ENCODE measurements around the gene LOXL3. TPM values are rescaled to one million over a fixed set of nuclear protein-coding genes. Genes with fewer than 3 reads are reported as not detected.

LOXL3 gene
- total RNA-seq, 1 donor from 2014 or later = 24.2 TPM

- Histone ChIP-seq H3K27ac (no peak overlapping the region), H3K36me3 (no peaks in the 10 kb centered on the region), H3K4me3 (no peak overlapping the region), H4K20me1 (ENCODE audit: low read depth) (peaks cover 13% of the 10 kb centered on the region), H3K9me3 (ENCODE audit: low read depth) (no peaks in the 10 kb centered on the region), H3F3A (ENCODE audit: low read depth) (peaks cover 6% of the 10 kb centered on the region), H2AFZ (replicated peaks) (no peak overlapping the region), H3K9ac (no peak overlapping the region), H3K27me3 (peaks cover 49% of the 10 kb centered on the region), H3K4me1 (peaks cover 4% of the 10 kb centered on the region), H3K79me2 (ENCODE audit: low read depth) (no peaks in the 10 kb centered on the region), H3K4me2 (no peak overlapping the region)
- DNase-seq (ENCODE audit: low spot score) = no peak
- no peaks in the 10 kb centered on the region for H3K9me3 Mint-ChIP-seq
- H3K36me3 Mint-ChIP-seq = no peaks in the 10 kb centered on the region
- no peak overlapping the region for H3K27ac Mint-ChIP-seq
- no peak overlapping the region for H3K4me3 Mint-ChIP-seq
- TF ChIP-seq EZH2 (IDR thresholded peaks at IDR 0.05) (no peak), EZH2phosphoT487 (IDR thresholded peaks at IDR 0.05) (no peak), CTCF (IDR thresholded peaks at IDR 0.05) (no peak)
- peaks cover 2% of the 10 kb centered on the region for H3K4me1 Mint-ChIP-seq
- peaks cover 30% of the 10 kb centered on the region for H3K27me3 Mint-ChIP-seq (ENCODE audit: insufficient read depth, low read depth)
These were observed 6.2 kb upstream of the LOXL3 start for GRCh38 chr2:74559912-74560311.

- Mint-ChIP-seq H3K36me3 (no peaks in the 10 kb centered on the region), H3K4me3 (no peak overlapping the region), H3K27ac (no peak overlapping the region), H3K4me1 (peaks cover 2% of the 10 kb centered on the region), H3K27me3 (ENCODE audit: insufficient read depth, low read depth) (peaks cover 31% of the 10 kb centered on the region), H3K9me3 (no peaks in the 10 kb centered on the region)
- Histone ChIP-seq H3K9ac (no peak overlapping the region), H3K9me3 (ENCODE audit: low read depth) (no peaks in the 10 kb centered on the region), H4K20me1 (ENCODE audit: low read depth) (peaks cover 13% of the 10 kb centered on the region), H3F3A (ENCODE audit: low read depth) (peaks cover 19% of the 10 kb centered on the region), H3K4me2 (no peak overlapping the region), H3K79me2 (ENCODE audit: low read depth) (no peaks in the 10 kb centered on the region), H3K27me3 (peaks cover 52% of the 10 kb centered on the region), H3K4me3 (no peak overlapping the region), H3K36me3 (no peaks in the 10 kb centered on the region), H3K4me1 (peaks cover 4% of the 10 kb centered on the region), H3K27ac (no peak overlapping the region), H2AFZ (replicated peaks) (no peak overlapping the region)
- TF ChIP-seq EZH2 (IDR thresholded peaks at IDR 0.05) (no peak), EZH2phosphoT487 (IDR thresholded peaks at IDR 0.05) (no peak), CTCF (IDR thresholded peaks at IDR 0.05) (no peak)
- DNase-seq (ENCODE audit: low spot score) = no peak
These were observed 4.8 kb upstream of the LOXL3 start for GRCh38 chr2:74558284-74559230.

- no peak for DNase-seq (ENCODE audit: low spot score)
- Mint-ChIP-seq H3K4me1 (peaks cover 6% of the 10 kb centered on the region), H3K36me3 (peaks cover 2% of the 10 kb centered on the region), H3K9me3 (no peaks in the 10 kb centered on the region), H3K27ac (no peak overlapping the region), H3K4me3 (peak overlapping the region; percentile 95), H3K27me3 (ENCODE audit: insufficient read depth, low read depth) (peaks cover 26% of the 10 kb centered on the region)
- no peak overlapping the region for H3K4me2 ChIP-seq
- peaks cover 12% of the 10 kb centered on the region for H3K4me1 ChIP-seq
- H3K4me3 ChIP-seq = no peak overlapping the region
- H3K36me3 ChIP-seq = no peaks in the 10 kb centered on the region
- H3K9me3 ChIP-seq (ENCODE audit: low read depth) = no peaks in the 10 kb centered on the region
- peaks cover 22% of the 10 kb centered on the region for H4K20me1 ChIP-seq (ENCODE audit: low read depth)
- peaks cover 31% of the 10 kb centered on the region for H3F3A ChIP-seq (ENCODE audit: low read depth)
- peaks cover 9% of the 10 kb centered on the region for H3K79me2 ChIP-seq (ENCODE audit: low read depth)
- H3K9ac ChIP-seq = no peak overlapping the region
- peaks cover 40% of the 10 kb centered on the region for H3K27me3 ChIP-seq
- H3K27ac ChIP-seq = no peak overlapping the region
- no peak overlapping the region for H2AFZ ChIP-seq (replicated peaks)
- TF ChIP-seq CTCF (IDR thresholded peaks at IDR 0.05) (no peak), EZH2phosphoT487 (IDR thresholded peaks at IDR 0.05) (no peak), EZH2 (IDR thresholded peaks at IDR 0.05) (no peak)
These were observed 3.2 kb upstream of the LOXL3 start for GRCh38 chr2:74556831-74557370.
